Adipose tissue (tissue), 3 donors: ENCODE results near the gene KDM8. TPM values are rescaled to one million over a fixed set of nuclear protein-coding genes. Genes with fewer than 3 reads are reported as not detected.
"Not testable (repeated sequence)": the region's sequence is repeated elsewhere in the genome, so short reads cannot be mapped to it uniquely, and the experiment has no call there.

Experiments
- H3K27ac ChIP-seq: one replicate; pipeline ENCODE4 v1.5.1; 2013; ENCODE audit warnings: low read depth, low read length
- WGBS, 3 donors: extraction: QIAGEN DNeasy Blood & Tissue Kit; methylation state at CpG; one replicate each; pipeline ENCODE4 v1.1.7; 2013; 5-methylcytosine and 5-hydroxymethylcytosine counted together
- polyA plus RNA-seq, 3 donors: library from polyadenylated mRNA; stranded (reverse); fragments of 200-250 nt; gene quantifications; one replicate each; pipeline ENCODE4 v1.2.3, GENCODE V29; 2013
- donor health status: healthy with polysubstance abuse.
- donor health status: Bipolar disorder and iron deficiency.
- donor health status: healthy.

The KDM8 gene
- polyA plus RNA-seq, 3 donors = 2.5 to 4.2 (median 2.6) TPM

- no peak overlapping the region for H3K27ac ChIP-seq
- WGBS, 3 donors = 62 to 83% (median 67%) methylated on average over 1 to 2 of the region's 2 CpGs
Measured at GRCh38 chr16:27188633-27189032, 14.7 kb upstream of the KDM8 start.

- H3K27ac ChIP-seq = no peak overlapping the region
- 20 to 67% (median 65%) methylated on average over 13 of the region's 13 CpGs for WGBS, 3 donors
Measured at GRCh38 chr16:27189335-27189972, 13.9 kb upstream of the KDM8 start.

GRCh38 chr16:27190316-27190871, 12.9 kb upstream of the KDM8 start:
- no peak overlapping the region for H3K27ac ChIP-seq
- WGBS, 3 donors = 91 to 96% (median 94%) methylated on average over 12 of the region's 12 CpGs

- 63 to 70% (median 65%) methylated on average over 7 of the region's 7 CpGs for WGBS, 3 donors
Measured at GRCh38 chr16:27191352-27191924, 11.9 kb upstream of the KDM8 start.

GRCh38 chr16:27193300-27193990, 9.9 kb upstream of the KDM8 start:
- H3K27ac ChIP-seq = no peak overlapping the region
- WGBS, 3 donors = 70 to 88% (median 87%) methylated on average over 6 of the region's 6 CpGs

More at GRCh38 chr16:27191352-27191924, 11.9 kb upstream of the KDM8 start:
- H3K27ac ChIP-seq = no peak overlapping the region

GRCh38 chr16:27195076-27195741, 8.1 kb upstream of the KDM8 start:
- H3K27ac ChIP-seq = no peak overlapping the region
- 72 to 86% (median 77%) methylated on average over 6 of the region's 6 CpGs for WGBS, 3 donors

GRCh38 chr16:27195941-27196595, 7.3 kb upstream of the KDM8 start:
- H3K27ac ChIP-seq = no peak overlapping the region
- 82 to 84% (median 84%) methylated on average over 9 of the region's 9 CpGs for whole genome bisulfite sequencing, 3 donors

GRCh38 chr16:27197004-27197403, 6.3 kb upstream of the KDM8 start:
- 70 to 81% (median 78%) methylated on average over 4 of the region's 4 CpGs for WGBS, 3 donors
- no peak overlapping the region for H3K27ac ChIP-seq

GRCh38 chr16:27198451-27199234, 4.7 kb upstream of the KDM8 start:
- H3K27ac ChIP-seq = no peak overlapping the region

GRCh38 chr16:27199235-27199586, 4.1 kb upstream of the KDM8 start:
- H3K27ac ChIP-seq = no peak overlapping the region
- WGBS, 3 donors = 64 to 83% (median 78%) methylated on average over 3 of the region's 3 CpGs

More at GRCh38 chr16:27198451-27199234, 4.7 kb upstream of the KDM8 start:
- WGBS, 3 donors = 89 to 90% (median 90%) methylated on average over 12 of the region's 12 CpGs

- WGBS, 3 donors = 33 to 53% (median 39%) methylated on average over 1 of the region's 1 CpG
- no peak overlapping the region for H3K27ac ChIP-seq
Measured at GRCh38 chr16:27199736-27200135, 3.6 kb upstream of the KDM8 start.

- not testable (repeated sequence) for H3K27ac ChIP-seq
- WGBS, 3 donors = 86 to 96% (median 91%) methylated on average over 3 of the region's 3 CpGs
Measured at GRCh38 chr16:27200914-27201313, 2.4 kb upstream of the KDM8 start.

- 22 to 25% (median 24%) methylated on average over 19 of the region's 19 CpGs for WGBS, 3 donors
- no peak overlapping the region for H3K27ac ChIP-seq
Measured at GRCh38 chr16:27202923-27203506, 311 bp upstream of the KDM8 start.

- H3K27ac ChIP-seq = peak overlapping the region; percentile 90
- 41 to 55% (median 52%) methylated on average over 14 of the region's 14 CpGs for WGBS, 3 donors
Measured at GRCh38 chr16:27204312-27204915, 1.1 kb downstream of the KDM8 start.

- 72 to 95% (median 92%) methylated on average over 10 of the region's 10 CpGs for WGBS, 3 donors
- no peak overlapping the region for H3K27ac ChIP-seq
Measured at GRCh38 chr16:27205423-27206065, 2.2 kb downstream of the KDM8 start.

- 95 to 98% (median 95%) methylated on average over 10 of the region's 10 CpGs for whole genome bisulfite sequencing, 3 donors
- H3K27ac ChIP-seq = not testable (repeated sequence)
Measured at GRCh38 chr16:27207121-27207520, 3.8 kb downstream of the KDM8 start.
